ENCODE data around the gene IL11.

- TF ChIP-seq, protein P1, sequence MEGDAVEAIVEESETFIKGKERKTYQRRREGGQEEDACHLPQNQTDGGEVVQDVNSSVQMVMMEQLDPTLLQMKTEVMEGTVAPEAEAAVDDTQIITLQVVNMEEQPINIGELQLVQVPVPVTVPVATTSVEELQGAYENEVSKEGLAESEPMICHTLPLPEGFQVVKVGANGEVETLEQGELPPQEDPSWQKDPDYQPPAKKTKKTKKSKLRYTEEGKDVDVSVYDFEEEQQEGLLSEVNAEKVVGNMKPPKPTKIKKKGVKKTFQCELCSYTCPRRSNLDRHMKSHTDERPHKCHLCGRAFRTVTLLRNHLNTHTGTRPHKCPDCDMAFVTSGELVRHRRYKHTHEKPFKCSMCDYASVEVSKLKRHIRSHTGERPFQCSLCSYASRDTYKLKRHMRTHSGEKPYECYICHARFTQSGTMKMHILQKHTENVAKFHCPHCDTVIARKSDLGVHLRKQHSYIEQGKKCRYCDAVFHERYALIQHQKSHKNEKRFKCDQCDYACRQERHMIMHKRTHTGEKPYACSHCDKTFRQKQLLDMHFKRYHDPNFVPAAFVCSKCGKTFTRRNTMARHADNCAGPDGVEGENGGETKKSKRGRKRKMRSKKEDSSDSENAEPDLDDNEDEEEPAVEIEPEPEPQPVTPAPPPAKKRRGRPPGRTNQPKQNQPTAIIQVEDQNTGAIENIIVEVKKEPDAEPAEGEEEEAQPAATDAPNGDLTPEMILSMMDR (IDR thresholded peaks at IDR 0.05), result no peak
- no peak for TF ChIP-seq POLR2AphosphoS5 (IDR thresholded peaks at IDR 0.05)
These were observed 45.6 kb downstream of the IL11 start for GRCh38 chr19:55324662-55325061.

All from stomach (tissue), 4 donors.